HL-60 (cell line): ENCODE data around the gene NAALADL2.

ENCODE experiments used
- CTCF ChIP-seq: IDR thresholded peaks from one replicate; pipeline ENCODE4 v1.5.1; 2011; ENCODE audit warnings: low read length, control low read depth, inconsistent platforms; ENCODE audit not compliant: insufficient read depth
- POLR2AphosphoS5 ChIP-seq: IDR thresholded peaks from 2 replicates; pipeline ENCODE4 v1.6.1; 2012; ENCODE audit warnings: low read depth
- REST ChIP-seq: IDR thresholded peaks from 2 replicates; pipeline ENCODE4 v1.6.1; 2012; ENCODE audit warnings: low read depth; ENCODE audit not compliant: insufficient replicate concordance
- SPI1 ChIP-seq: IDR thresholded peaks from 2 replicates; pipeline ENCODE4 v1.6.1; 2012; ENCODE audit warnings: low read depth, mild to moderate bottlenecking, borderline replicate concordance

- TF ChIP-seq CTCF (no peak), POLR2AphosphoS5 (no peak), REST (no peak), SPI1 (no peak)
Measured at GRCh38 chr3:175358935-175359334, 499.8 kb downstream of the NAALADL2 start.
